ENCODE data around the gene PTCH2. TPM values are rescaled to one million over a fixed set of nuclear protein-coding genes. Genes with fewer than 3 reads are reported as not detected.
A peak's percentile ranks its signal among the peaks of the same experiment; 100 is the strongest.
"Not testable (repeated sequence)": the region's sequence is repeated elsewhere in the genome, so short reads cannot be mapped to it uniquely, and the experiment has no call there.

Gene PTCH2
- total RNA-seq, 1 experiment from 2014 or later, result 0.79 TPM

DNA sequence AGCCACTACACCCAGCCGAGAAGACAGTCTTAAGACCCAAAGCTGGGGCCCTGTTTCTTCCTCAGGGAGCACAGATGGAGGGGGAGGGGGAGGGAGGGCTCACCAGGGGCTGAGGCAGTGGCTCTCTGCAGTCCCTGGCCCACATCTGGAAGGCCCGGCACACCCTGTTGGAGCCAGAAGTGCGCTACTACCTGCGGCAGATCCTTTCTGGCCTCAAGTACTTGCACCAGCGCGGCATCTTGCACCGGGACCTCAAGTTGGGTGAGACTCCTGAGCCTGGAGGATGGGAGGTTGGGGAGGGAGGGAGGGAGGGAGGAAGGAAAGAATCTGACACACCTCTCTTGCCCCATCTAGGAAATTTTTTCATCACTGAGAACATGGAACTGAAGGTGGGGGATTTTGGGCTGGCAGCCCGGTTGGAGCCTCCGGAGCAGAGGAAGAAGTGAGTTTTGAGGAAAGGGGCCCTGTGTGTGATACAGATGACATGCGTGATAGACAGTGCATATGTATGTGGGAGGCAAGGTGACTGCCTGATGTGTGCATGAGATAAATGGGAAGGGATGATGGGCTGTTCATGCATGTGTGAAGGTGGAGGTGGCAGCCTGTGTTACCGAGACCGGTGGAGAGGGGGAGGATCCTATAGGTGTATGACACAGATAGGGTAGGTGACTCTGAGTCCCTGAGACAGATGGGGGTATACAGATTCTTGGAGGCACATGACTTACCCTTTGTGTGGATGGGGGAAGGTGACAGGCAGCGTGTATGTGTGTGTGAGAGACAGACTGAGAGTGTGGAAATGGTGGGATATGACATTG is 41.4 kb downstream of the PTCH2 start:
- H3K36me3 Mint-ChIP-seq (ENCODE audit: insufficient read depth, unreplicated experiment), result peaks cover 49% of the 10 kb centered on the region
- H3K9me3 Mint-ChIP-seq (ENCODE audit: unreplicated experiment), result no peaks in the 10 kb centered on the region
- peak overlapping the region; percentile 86 for H3K4me3 Mint-ChIP-seq (ENCODE audit: unreplicated experiment)
- ChIA-PET CTCF (interaction anchor here (0.6 kb wide), 1 partner anchor 121 kb away, joined by 4 read pairs; no protein-coding TSS in a partner anchor), POLR2A (interaction anchor here (1.8 to 4.5 kb wide), 8 partner anchors 7 to 210 kb away, joined by 7 to 51 read pairs (median 18); partner anchors contain the start of genes HECTD3, RNU5D-1, RPS8 and UROD)
- BruUV-seq (replicated peaks), result no TSS peak
- peak overlapping the region; percentile 93 for H3K27ac Mint-ChIP-seq (ENCODE audit: low read depth, unreplicated experiment)
- peak; percentile 76 for DNase-seq (ENCODE audit: unreplicated experiment)
- H3K27me3 Mint-ChIP-seq (ENCODE audit: insufficient read depth, unreplicated experiment), result no peaks in the 10 kb centered on the region
- intact Hi-C loops (cut with micrococcal nuclease), result no loop called here
- TF ChIP-seq, protein P1, sequence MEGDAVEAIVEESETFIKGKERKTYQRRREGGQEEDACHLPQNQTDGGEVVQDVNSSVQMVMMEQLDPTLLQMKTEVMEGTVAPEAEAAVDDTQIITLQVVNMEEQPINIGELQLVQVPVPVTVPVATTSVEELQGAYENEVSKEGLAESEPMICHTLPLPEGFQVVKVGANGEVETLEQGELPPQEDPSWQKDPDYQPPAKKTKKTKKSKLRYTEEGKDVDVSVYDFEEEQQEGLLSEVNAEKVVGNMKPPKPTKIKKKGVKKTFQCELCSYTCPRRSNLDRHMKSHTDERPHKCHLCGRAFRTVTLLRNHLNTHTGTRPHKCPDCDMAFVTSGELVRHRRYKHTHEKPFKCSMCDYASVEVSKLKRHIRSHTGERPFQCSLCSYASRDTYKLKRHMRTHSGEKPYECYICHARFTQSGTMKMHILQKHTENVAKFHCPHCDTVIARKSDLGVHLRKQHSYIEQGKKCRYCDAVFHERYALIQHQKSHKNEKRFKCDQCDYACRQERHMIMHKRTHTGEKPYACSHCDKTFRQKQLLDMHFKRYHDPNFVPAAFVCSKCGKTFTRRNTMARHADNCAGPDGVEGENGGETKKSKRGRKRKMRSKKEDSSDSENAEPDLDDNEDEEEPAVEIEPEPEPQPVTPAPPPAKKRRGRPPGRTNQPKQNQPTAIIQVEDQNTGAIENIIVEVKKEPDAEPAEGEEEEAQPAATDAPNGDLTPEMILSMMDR (IDR thresholded peaks at IDR 0.05; ENCODE audit: unreplicated experiment), result no peak
- peaks cover 29% of the 10 kb centered on the region for H3K4me1 Mint-ChIP-seq (ENCODE audit: insufficient read depth, unreplicated experiment)

DNA sequence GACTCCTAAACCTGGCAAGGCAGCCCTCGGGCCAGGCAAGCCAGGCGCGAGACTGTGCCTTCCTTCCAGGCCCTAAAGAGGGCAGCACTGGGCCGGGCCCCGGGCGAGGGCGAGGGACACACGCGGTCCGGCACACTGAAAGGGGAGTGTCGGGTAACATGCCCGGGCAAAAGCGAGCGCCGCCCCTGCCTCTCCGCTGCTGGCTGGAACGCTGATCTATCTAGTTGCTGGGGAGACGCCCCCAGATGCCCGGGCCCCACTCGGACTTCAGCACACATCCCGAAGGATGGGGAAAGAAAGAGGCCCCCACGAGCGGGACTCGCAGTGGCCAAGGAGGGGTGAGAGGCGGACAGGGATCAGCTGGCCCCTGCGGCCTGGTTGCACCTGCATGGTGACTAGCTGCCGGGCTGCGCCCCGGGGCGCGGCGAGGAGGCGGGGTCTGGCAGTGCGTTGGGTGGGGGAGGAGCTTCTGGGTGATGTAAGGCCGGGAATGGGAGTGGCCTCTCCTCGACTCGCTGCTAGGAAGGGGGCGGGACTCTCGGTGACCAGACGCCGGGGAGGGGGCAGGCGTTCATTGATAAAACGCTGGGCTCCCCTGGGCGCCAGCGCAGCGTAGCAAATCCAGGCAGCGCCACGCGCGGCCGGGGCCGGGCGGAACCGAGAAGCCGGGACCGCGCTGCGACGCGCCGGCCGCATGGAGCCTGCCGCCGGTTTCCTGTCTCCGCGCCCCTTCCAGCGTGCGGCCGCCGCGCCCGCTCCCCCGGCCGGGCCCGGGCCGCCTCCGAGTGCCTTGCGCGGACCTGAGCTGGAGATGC is 43.1 kb downstream of the PTCH2 start, which contains the start of gene PLK3:
TSS of gene PLK3 (plus strand) at position 608 of the 815 bp plus-strand sequence. CDS start at position 695, 87 bp downstream.
- H3K27ac Mint-ChIP-seq (ENCODE audit: low read depth, unreplicated experiment), result peak within 1 kb of the TSS; percentile 100
- H3K9me3 Mint-ChIP-seq (ENCODE audit: unreplicated experiment), result no peaks in the 10 kb centered on the region
- H3K4me1 Mint-ChIP-seq (ENCODE audit: insufficient read depth, unreplicated experiment), result peaks cover 23% of the 10 kb centered on the region
- H3K27me3 Mint-ChIP-seq (ENCODE audit: insufficient read depth, unreplicated experiment), result no peaks in the 10 kb centered on the region
- peak; percentile 97 for DNase-seq (ENCODE audit: unreplicated experiment)
- H3K36me3 Mint-ChIP-seq (ENCODE audit: insufficient read depth, unreplicated experiment), result peaks cover 36% of the 10 kb centered on the region
- no TSS peak for BruUV-seq (replicated peaks)
- peak within 1 kb of the TSS; percentile 86 for H3K4me3 Mint-ChIP-seq (ENCODE audit: unreplicated experiment)
- POLR2A ChIA-PET, result interaction anchor here (0.5 to 4.5 kb wide), 27 partner anchors 8 to 1289 kb away, joined by 3 to 51 read pairs (median 5); partner anchors contain the start of genes BTBD19, HECTD3, KIF2C and RNU5D-1
- TF ChIP-seq, protein P1 (IDR thresholded peaks at IDR 0.05; ENCODE audit: unreplicated experiment), result peak; percentile 85
- intact Hi-C loops (cut with micrococcal nuclease), result loop anchor here (2.0 kb wide), 1 partner anchor 19 kb away; no protein-coding TSS in a partner anchor
- CTCF ChIA-PET, result interaction anchor here (0.6 to 1.2 kb wide), 9 partner anchors 19 to 620 kb away, joined by 3 to 9 read pairs (median 3); partner anchors contain the start of gene HECTD3

DNA sequence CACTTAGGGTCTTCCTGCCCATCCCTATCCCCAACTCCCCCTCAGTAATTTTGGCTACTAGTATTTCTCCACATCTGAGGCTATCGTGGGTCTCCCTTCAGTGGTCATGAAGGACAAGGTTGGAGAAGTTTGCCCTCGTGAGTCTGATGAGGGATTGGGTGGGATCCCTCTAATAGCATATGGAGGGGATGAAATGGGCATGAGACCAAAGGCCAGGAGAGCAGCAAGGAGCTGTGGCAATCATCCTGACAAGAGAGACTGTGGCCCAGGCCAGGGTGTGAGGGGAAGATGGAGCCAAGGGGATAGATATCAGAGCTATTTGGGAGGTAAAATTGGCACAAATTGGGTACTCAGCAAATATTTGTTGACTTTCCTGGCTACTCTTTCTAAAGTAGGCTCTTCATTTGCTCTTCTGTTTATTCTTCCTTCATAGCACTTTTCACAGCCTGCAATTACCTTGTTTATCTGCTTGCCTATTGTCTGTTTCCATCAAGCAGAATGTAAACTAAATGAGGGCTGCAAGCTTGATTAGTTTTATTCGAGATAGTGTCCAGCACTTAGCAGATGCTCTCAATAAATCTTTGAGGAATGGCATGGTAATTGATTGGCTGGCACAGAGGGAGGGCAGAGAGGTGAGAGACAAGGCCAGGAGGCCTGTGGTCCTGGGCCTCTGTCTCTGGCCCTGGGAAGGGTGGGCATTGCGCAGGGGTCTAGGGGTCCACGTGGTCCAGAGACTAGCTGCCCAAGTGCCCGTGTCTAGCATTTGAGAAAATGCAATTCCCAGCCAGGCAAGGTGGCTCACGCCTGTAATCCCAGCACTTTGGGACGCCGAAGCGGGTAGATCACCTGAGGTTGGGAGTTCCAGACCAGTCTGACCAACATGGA is 44.3 kb downstream of the PTCH2 start:
- TF ChIP-seq, protein P1 (IDR thresholded peaks at IDR 0.05; ENCODE audit: unreplicated experiment), result no peak
- no peaks in the 10 kb centered on the region for H3K27me3 Mint-ChIP-seq (ENCODE audit: insufficient read depth, unreplicated experiment)
- CTCF ChIA-PET, result interaction anchor here (0.6 to 1.1 kb wide), 7 partner anchors 8 to 138 kb away, joined by 3 to 9 read pairs (median 3); no protein-coding TSS in a partner anchor
- H3K36me3 Mint-ChIP-seq (ENCODE audit: insufficient read depth, unreplicated experiment), result peaks cover 24% of the 10 kb centered on the region
- intact Hi-C loops (cut with micrococcal nuclease), result loop anchor here (2.0 kb wide), 1 partner anchor 20 kb away; no protein-coding TSS in a partner anchor
- no TSS peak for BruUV-seq (replicated peaks)
- H3K9me3 Mint-ChIP-seq (ENCODE audit: unreplicated experiment), result no peaks in the 10 kb centered on the region
- POLR2A ChIA-PET, result interaction anchor here (0.6 to 4.5 kb wide), 7 partner anchors 13 to 723 kb away, joined by 3 to 50 read pairs (median 6); partner anchors contain the start of genes HECTD3, PRDX1, RPS8 and UROD
- DNase-seq (ENCODE audit: unreplicated experiment), result no peak
- H3K4me3 Mint-ChIP-seq (ENCODE audit: unreplicated experiment), result no peak overlapping the region
- peaks cover 24% of the 10 kb centered on the region for H3K4me1 Mint-ChIP-seq (ENCODE audit: insufficient read depth, unreplicated experiment)
- H3K27ac Mint-ChIP-seq (ENCODE audit: low read depth, unreplicated experiment), result peak overlapping the region; percentile 100

DNA sequence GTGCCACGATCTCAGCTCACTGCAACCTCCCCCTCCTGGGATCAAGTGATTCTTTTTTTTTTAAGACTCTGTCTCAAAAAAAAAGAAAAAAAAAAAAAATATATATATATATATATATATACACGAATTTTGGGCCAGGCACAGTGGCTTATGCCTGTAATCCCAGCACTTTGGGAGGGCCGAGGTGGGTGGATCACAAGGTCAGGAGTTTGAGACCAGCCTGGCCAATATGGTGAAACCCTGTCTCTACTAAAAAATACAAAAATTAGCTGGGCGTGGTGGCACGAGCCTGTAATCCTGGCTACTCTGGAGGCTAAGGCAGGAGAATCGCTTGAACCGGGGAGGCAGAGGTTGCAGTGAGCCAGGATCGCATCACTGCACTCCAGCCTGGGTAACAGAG is 45.2 kb downstream of the PTCH2 start:
- H3K4me3 Mint-ChIP-seq (ENCODE audit: unreplicated experiment); CTCF ChIA-PET; H3K27ac Mint-ChIP-seq (ENCODE audit: low read depth, unreplicated experiment); DNase-seq (ENCODE audit: unreplicated experiment); BruUV-seq (replicated peaks); H3K27me3 Mint-ChIP-seq (ENCODE audit: insufficient read depth, unreplicated experiment); H3K9me3 Mint-ChIP-seq (ENCODE audit: unreplicated experiment): not testable (repeated sequence)
- POLR2A ChIA-PET, result interaction anchor here (1.6 to 2.0 kb wide), 4 partner anchors 9 to 214 kb away, joined by 6 to 12 read pairs (median 8); partner anchors contain the start of genes DYNLT4, HECTD3 and UROD
- intact Hi-C loops (cut with micrococcal nuclease), result loop anchor here (2.0 kb wide), 1 partner anchor 21 kb away; no protein-coding TSS in a partner anchor
- H3K36me3 Mint-ChIP-seq (ENCODE audit: insufficient read depth, unreplicated experiment), result peaks cover 15% of the 10 kb centered on the region
- H3K4me1 Mint-ChIP-seq (ENCODE audit: insufficient read depth, unreplicated experiment), result peaks cover 24% of the 10 kb centered on the region

All from MCF 10A (cell line).